COLO668 (cell line): Measurements from ENCODE around the gene ARHGAP44.
"Not testable (repeated sequence)": the region's sequence is repeated elsewhere in the genome, so short reads cannot be mapped to it uniquely, and the experiment has no call there.

ENCODE experiments used
- DNase-seq: peaks from one replicate; lab custom pipeline; 2025; ENCODE audit not compliant: unreplicated experiment; lab: John Stamatoyannopoulos, UW

The ARHGAP44 gene

DNA sequence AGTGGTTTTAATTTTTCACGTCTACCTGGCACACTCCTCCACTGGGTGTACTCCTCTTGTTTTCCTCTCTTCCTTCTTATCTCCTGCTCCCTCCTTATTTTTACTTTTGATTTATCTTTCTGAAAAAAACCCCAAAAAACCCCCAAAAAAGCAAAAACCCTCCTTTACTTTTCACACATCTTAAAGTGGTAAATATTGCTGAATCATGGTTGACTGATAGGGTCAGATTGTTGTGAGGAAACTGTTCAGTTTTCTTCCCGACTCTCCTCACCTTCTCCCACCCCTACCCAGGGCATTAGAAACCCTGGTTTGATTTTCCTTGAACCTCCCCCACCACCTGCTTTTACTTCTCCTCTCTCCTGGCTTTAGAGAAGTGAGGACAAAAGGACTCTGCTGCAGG lies 25.4 kb downstream of the ARHGAP44 start:
- no peak for DNase-seq

GRCh38 chr17:12815642-12816141 lies 26.4 kb downstream of the ARHGAP44 start:
- no peak for DNase-seq

DNA sequence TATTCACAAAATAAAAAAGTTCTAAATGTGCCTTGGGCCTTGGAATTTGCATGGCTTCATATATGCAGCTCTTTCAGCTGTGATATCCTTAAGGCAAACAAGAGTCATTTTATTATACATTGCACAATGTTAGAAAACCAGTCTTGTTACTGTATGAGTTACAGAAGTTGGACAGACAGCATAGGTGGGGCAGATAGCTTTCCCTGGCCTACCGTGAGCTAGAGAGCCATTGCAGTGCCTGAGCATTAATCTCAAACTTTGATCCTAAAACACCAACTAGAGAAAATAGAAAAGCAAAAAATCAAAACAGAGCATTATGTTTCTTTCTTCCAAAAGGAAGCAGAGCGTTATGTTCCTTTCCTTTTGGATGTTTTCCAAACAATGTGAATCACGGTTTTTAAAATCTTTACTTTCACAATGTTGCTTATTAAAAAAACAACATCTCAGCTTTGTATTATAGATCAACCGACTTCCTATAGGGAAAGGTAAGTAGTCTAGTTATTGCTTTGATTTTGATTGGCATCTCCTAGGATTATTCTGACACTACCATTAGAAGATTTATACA lies 32.2 kb downstream of the ARHGAP44 start:
- no peak for DNase-seq

- DNase-seq = no peak
These were observed 37.1 kb downstream of the ARHGAP44 start for GRCh38 chr17:12826431-12826830.

GRCh38 chr17:12830777-12831247 lies 41.5 kb downstream of the ARHGAP44 start:
- no peak for DNase-seq

- no peak for DNase-seq
These were observed 42.5 kb downstream of the ARHGAP44 start for GRCh38 chr17:12831839-12832238.

GRCh38 chr17:12839042-12839441 lies 49.7 kb downstream of the ARHGAP44 start:
- DNase-seq = no peak

GRCh38 chr17:12842936-12843335 lies 53.6 kb downstream of the ARHGAP44 start:
- no peak for DNase-seq

DNA sequence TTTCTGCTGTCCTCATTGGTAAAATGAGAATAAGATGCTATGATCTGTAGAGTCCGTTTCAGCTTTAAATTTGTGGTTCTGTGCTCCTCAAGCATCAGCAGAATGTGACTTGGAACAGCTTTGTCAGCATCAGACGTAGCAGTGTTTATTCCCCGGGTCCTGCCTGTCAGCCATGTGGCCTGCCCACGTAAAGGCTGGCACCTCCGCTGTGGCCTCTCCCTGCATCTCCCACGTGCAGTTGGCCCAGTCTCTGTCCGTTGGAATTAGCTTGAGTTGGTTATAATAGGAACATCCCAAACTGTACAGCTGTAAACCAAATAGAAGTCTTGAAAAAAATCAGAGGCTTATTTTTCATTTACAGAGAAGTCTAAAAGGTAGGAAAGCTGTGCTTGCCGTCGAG lies 61.7 kb downstream of the ARHGAP44 start:
- no peak for DNase-seq

DNA sequence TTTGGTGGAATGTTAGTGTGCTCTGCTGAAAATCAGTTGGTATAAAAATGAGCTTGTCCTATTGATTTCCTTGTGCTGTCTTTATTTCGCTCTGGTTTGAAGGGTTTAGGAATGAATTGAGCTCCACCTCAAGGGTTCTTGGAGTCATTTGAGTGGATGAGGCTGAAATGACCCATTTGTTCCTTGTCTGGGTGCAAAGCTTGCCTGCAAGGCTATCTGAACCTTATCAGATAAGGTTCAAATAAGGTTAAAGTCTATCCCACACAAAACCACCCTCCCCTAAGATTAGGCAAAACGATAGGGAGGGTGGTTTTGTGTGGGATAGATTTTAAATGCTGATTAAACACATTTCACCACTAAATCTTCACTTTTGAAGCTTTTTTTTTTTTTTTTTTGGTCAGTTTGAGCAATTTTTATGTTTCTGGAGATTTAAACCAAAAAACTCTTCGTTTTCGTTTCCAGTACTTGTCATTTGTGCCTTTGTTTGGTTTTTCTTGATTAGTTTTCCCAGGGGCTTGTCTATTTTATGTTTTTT lies 62.7 kb downstream of the ARHGAP44 start:
- no peak for DNase-seq

- DNase-seq = no peak
These were observed 64.6 kb downstream of the ARHGAP44 start for GRCh38 chr17:12853921-12854320.

- DNase-seq = no peak
These were observed 67.1 kb downstream of the ARHGAP44 start for GRCh38 chr17:12856416-12856815.

- no peak for DNase-seq
These were observed 68.3 kb downstream of the ARHGAP44 start for GRCh38 chr17:12857592-12857991.

GRCh38 chr17:12859520-12859919 lies 70.2 kb downstream of the ARHGAP44 start:
- no peak for DNase-seq

DNA sequence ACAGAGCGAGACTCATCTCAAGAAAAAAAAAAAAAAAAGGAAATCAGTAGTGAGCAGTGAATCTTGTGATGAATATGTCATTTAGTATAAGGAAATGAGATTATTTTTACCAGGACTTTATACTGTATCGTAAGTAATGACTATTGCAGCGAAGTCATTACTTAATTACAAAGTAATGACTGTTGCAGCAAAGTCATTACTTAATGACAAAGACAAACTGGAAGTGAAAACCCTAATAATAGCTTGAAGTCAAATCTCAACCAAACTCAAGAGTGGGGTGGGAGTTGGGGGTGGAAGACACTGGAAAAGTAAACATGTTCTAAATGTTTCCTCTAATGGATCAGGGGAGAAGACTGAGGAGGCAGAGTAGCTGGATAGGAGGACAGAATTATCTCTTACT lies 76.5 kb downstream of the ARHGAP44 start:
- DNase-seq = no peak

DNA sequence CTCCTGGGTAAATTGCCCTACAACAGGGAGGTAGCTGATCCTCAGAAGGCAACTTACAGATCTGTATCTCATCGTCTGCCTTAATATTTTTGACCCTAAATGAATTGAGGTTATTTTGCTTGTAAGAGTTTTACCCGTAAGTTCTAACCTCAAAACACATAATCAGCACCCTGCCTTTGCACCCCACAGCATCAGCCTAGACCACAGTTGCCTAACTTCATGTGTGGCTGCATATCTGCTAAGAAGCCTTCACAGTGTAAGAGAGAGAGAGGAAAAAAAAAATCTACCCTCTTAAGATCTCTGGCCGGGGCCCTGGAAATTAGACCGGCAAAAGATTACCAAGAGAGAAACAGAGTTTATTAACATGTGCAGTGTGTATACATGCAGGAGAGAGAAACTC lies 76.9 kb downstream of the ARHGAP44 start:
- DNase-seq = no peak

GRCh38 chr17:12867726-12868125 lies 78.4 kb downstream of the ARHGAP44 start:
- DNase-seq = no peak

DNA sequence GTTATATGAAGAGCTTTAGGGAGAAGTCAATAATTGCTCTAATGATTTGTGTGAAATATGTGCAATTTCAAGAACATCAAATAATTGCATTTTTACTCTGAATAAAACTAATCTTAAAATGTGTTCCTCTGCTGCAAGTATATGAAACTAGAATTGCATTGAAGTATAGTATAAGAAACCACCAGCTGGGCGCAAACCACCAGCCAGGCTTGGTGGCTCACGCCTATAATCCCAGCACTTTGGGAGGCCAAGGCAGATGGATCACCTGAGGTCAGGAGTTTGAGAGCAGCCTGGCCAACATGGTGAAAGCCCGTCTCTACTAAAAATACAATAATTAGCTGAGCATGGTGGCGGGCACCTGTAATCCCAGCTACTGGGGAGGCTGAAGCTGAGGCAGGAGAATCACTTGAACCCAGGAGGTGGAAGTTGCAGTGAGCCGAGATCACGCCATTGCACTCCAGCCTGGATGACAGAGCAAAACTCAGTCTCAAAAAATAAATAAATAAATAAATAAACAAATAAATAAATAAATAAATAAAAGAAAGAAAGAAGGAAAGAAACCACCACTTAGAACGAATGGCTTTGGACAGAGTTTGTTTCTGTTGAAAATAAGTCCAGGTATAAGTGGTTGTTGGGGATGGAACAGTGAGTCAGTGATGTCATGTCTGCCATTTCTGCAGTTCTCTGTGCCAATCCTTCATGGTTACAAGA lies 84.3 kb downstream of the ARHGAP44 start:
- DNase-seq = not testable (repeated sequence)

DNA sequence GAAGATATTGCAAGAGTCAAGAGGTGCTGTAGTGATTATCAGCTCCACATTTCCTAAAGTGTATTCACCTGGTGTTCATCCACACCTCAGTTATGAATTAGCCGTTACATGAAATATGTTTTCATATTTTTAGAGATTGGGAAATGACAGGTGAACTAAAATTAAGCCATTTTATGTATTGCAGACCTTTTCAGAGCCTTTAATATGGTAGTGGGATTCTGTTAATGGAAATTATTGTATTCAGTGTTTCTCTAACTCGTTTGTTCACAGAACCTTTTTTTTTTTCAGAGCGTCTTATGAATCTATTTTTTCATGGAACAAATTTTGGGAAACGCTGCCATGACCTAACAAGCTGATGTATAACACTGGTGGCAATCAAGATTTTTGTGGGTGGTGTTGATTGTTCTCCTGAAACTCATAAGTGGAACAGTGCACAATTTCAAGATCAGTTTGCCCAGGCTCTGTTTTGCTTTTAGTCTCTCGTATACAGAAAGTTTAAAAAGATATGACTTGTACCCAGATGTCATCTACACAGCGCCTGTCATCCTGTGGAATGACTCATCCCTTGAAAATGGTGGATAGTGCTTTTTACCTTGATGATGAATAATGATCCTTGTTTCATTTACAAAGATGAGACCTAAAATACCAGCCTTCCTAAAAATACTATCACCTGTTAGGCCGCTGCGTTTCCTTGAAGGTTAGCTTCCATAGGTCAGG lies 88.8 kb downstream of the ARHGAP44 start:
- DNase-seq = no peak

DNA sequence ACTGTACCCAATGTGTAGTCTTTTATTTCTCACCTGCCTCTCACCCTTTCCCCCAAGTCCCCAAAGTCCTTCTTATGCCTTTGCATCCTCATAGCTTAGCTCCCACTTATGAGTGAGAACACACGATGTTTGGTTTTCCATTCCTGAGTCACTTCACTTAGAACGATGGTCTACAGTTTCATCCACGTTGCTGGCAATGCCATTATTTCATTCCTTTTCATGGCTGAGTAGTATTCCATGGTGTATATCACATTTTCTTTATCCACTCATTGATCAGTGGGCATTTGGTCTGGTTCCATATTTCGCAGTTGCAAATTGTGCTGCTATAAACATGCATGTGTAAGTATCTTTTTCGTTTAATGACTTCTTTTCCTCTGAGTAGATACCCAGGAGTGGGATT lies 89.8 kb downstream of the ARHGAP44 start:
- DNase-seq = not testable (repeated sequence)

GRCh38 chr17:12883472-12883871 lies 94.2 kb downstream of the ARHGAP44 start:
- DNase-seq = no peak

GRCh38 chr17:12887088-12887487 lies 97.8 kb downstream of the ARHGAP44 start:
- no peak for DNase-seq
